Activated CD4-positive, CD25-positive, alpha-beta regulatory T cell treated with anti-CD3 and anti-CD28 coated beads, Interleukin-2, amount 50 U/mL, for 24 hours (primary cell): ENCODE measurements around the gene PARD3B.

Source experiments
- ATAC-seq, 2 donors: fragments of 150-1000 bp; cut with Tn5 transposase; one replicate each; pipeline ENCODE4 v1.10.0; 2021; ENCODE audit warnings: mild to moderate bottlenecking in 1 of 2, moderate library complexity in 1 of 2

PARD3B gene

DNA sequence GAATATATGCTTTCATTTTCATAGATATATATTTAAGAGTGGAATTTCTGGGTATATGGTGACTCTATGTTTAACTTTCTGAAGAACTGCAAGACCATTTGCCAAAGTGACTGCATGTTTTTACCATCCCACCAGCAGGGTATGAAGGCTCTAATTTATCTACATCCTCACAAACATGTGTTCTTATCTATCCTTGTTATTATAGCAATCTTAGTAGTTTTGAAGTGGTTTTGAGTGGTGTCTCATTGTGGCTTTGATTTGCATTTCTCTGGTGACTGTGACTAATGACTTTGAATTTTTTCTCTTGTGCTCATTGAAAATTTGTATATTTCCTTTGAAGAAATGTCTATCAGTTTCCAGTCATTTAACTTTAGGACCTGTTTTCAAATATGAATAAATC is 826.9 kb downstream of the PARD3B start:
- ATAC-seq = peak; percentile 43 to 56

- no peak for ATAC-seq
Observed at GRCh38 chr2:205375461-205376448, 830.5 kb downstream of the PARD3B start.

- no peak for ATAC-seq
Observed at GRCh38 chr2:205377324-205377723, 832.0 kb downstream of the PARD3B start.

GRCh38 chr2:205383601-205384000 is 838.3 kb downstream of the PARD3B start:
- no peak for ATAC-seq

GRCh38 chr2:205386109-205386508 is 840.8 kb downstream of the PARD3B start:
- no peak for ATAC-seq

DNA sequence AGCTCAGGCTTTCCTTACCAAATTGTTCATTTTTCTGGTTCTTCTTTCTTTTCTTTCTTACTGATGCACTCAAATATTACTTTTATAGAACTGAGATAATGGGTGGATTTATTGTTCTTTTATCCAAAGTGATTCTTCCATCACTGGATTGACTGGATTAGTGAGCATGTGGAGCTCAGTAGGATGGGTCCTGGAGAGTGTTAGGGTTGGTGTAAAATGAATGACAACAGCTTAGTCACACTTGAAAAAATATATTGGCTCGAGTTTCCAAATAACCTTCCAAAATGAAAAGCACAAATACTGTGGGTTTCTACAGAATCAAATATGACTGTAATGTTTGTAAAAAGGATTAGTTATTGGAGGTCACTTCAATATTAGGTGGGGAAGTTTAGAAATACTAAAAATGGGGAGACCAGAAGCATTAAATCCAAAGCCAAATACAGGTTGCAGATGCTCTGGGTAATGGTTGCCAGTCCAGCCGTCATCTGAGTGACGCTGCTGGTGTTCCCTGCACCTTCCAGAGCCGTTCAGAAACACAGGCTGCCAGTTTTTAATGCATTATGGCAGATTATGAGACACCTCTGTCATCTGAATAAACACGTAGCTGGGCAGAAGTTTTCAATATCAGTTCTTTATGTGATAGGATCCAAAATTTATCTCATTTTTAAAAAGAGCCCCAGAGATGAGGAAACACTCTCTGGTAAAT is 842.2 kb downstream of the PARD3B start:
- ATAC-seq = no peak

GRCh38 chr2:205390866-205391265 is 845.6 kb downstream of the PARD3B start:
- no peak for ATAC-seq

- ATAC-seq = no peak
Observed at GRCh38 chr2:205401511-205401910, 856.2 kb downstream of the PARD3B start.

DNA sequence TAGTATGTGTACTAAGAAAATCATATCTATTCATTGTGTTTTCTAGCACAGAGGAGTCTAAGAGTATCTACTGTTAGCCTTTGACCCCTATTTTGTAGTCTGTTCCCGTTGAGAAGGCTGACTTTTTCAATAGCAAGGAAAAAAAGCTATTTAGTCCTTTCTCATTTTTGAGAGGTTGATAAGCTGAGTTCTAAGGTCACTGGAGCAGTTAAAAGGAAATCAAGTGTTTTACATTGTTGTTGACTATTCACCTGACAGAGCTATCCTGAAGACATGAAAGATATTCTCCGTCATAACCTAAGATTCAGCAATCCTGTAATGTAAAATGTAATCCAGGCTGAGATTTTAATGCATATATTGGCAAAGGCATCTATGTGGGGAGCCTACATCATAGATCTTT is 856.7 kb downstream of the PARD3B start:
- ATAC-seq = no peak

- no peak for ATAC-seq
Observed at GRCh38 chr2:205403244-205403825, 858.1 kb downstream of the PARD3B start.

- no peak for ATAC-seq
Observed at GRCh38 chr2:205405194-205405593, 859.9 kb downstream of the PARD3B start.

DNA sequence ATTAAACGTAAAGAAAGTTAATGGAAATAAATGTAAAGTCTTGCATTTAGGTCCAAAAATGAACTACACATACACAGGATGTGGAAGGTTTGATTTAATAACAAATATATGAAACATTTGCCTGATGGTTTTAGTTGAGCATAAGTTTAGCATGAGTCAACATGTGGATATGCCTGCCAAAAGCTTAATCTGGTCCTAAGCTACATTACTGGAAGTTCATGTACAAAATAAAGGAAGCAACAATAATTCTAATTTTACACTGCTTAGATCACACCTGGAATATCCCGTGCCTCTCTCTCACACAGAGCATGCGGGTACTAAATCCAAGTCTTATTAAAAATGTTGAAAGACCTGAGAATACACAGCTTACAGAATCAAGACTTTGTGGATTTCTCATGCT is 860.5 kb downstream of the PARD3B start:
- ATAC-seq = no peak

GRCh38 chr2:205407984-205408383 is 862.7 kb downstream of the PARD3B start:
- ATAC-seq = no peak

DNA sequence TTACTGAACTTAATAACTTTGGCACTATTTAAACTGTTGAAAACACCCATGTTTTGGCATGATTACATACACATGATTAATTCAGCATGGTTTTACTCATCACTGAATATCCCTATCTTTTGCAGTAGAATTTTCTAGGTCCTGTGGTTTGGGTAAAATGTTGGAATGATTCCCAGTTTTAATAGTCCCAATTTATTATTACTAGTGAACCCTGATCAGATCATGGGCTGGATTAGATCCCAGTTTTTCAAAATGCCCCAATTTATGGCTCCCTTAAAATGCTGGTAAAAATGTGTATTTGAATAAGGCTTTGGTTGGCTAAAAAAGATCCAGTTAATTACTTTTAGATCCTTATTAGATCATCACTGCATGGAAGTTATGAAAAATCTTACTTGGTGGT is 863.4 kb downstream of the PARD3B start:
- ATAC-seq = no peak

DNA sequence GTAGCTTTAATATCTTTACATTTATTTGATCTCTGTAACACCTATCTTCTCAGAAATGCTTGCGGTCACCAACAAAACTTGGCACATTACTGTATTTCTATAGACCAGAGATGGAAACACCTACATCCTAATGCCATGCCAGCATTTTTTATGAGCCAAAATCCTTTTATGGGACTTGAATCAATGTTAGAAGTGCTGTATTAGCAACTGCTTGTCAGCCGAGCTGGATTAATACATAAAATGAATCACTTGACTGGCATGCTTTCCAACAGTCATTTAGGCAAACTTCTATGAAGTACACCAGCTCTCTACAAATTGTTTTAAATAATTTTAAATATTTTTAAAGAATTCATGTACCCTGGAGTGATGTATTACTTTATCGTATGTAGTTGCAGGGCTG is 864.1 kb downstream of the PARD3B start:
- ATAC-seq = no peak

GRCh38 chr2:205411558-205411957 is 866.3 kb downstream of the PARD3B start:
- ATAC-seq = no peak

DNA sequence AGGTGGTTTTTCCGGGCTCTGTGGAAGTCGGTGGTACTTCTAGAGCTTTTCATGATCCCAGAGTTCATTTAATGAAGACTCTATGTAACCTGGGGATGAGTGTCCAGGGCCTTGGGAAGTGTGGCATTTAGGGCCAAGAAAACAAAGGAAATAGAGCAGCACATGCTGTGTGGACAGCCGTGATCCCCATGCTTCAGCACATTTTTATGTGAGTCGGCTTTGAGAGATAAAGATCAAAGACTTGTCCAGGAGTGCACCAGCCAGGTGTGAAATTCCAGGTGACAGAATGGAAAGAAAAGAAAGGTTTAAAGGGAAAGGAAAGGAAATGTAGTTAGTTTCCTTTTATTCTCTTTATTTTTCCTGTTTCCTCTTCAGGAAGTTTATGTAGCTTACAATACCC is 879.1 kb downstream of the PARD3B start:
- ATAC-seq = no peak

GRCh38 chr2:205425102-205425501 is 879.8 kb downstream of the PARD3B start:
- ATAC-seq = no peak

GRCh38 chr2:205427112-205427511 is 881.8 kb downstream of the PARD3B start:
- no peak for ATAC-seq

GRCh38 chr2:205428811-205429210 is 883.5 kb downstream of the PARD3B start:
- ATAC-seq = no peak

DNA sequence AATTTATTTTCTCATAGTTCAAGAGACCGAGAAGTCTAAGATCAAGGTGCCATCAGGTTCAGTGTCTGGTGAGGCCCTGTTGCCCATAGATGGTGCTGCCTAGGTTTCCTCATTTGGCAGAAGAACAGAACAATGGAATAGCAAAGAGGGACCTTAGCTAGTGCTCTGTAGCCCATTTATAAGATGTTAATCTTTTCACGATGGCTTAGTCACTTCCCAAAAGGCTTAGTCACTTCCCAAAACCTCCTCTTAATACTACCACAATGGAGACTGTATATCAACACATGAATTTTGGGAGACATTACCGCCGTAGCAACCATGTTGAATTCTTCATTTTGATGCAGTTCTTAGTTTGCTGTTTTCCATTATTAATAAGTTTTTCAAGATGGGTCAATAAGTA is 890.7 kb downstream of the PARD3B start:
- no peak for ATAC-seq

- no peak for ATAC-seq
Observed at GRCh38 chr2:205438241-205438640, 893.0 kb downstream of the PARD3B start.

DNA sequence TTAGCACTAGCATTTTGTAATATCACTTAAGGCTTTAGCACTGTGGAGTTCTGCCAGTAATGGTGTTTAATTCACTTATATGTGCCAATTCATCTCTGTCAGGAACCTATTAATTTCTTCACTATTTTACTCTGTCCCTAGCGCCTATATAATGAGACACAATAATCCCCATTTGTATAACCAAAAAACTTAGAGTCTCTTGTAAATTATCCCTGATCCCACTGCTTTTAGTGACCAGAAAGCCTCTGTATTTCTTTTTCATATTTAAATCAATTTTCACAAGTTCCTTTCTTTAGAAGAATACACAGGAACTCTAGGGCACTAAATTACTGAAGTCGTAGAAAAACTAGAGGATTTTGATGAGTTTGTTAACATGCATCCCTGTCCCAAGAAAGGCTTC is 894.3 kb downstream of the PARD3B start:
- ATAC-seq = no peak

GRCh38 chr2:205441524-205441923 is 896.2 kb downstream of the PARD3B start:
- no peak for ATAC-seq
